Measurements from ENCODE around the gene CELF4.

- no peak for TF ChIP-seq TAF1 (IDR thresholded peaks at IDR 0.05; ENCODE audit: borderline replicate concordance, low read depth, low read length)
- no peak for TF ChIP-seq POLR2A (IDR thresholded peaks at IDR 0.05; ENCODE audit: low read depth, low read length)
- TF ChIP-seq POLR2AphosphoS5 (IDR thresholded peaks at IDR 0.05; ENCODE audit: low read depth, low read length), result no peak
Observed at GRCh38 chr18:37272226-37272625, 293.4 kb downstream of the CELF4 start.

All from GM12892 (cell line).